HEK293 (cell line): Measurements from ENCODE around the gene PSEN2.

Experiments
- CTCF ChIA-PET: fragments of 350-600 bp; formaldehyde crosslinking; extraction: SDS; loops from one replicate; lab custom pipeline; 2021; ENCODE audit warnings: antibody characterized with exemption; lab: Yijun Ruan, JAX
- POLR2A ChIA-PET: fragments of 300-600 bp; formaldehyde crosslinking; extraction: SDS; loops from one replicate; lab custom pipeline; 2020; ENCODE audit warnings: antibody characterized with exemption, inconsistent platforms; lab: Yijun Ruan, JAX
- H3K27ac ChIP-seq: fragments of 200-500 bp; sonication (Bioruptor generic); 2 replicates; pipeline ENCODE4 v1.5.1; 2014; ENCODE audit warnings: low read depth, low read length, control low read depth, inconsistent platforms; ENCODE audit errors: extremely low read depth
- H3K36me3 ChIP-seq, 2 experiments: fragments of 200-500 bp in 1 of 2; sonication (Bioruptor generic) in 1 of 2; 1 replicate in 1 of 2; 2 replicates in 1 of 2; pipeline ENCODE4 v1.5.1; 2014 to 2017; ENCODE audit warnings: inconsistent platforms in 2 of 2, low read length in 2 of 2; ENCODE audit not compliant: control insufficient read depth in 2 of 2, insufficient read depth in 1 of 2
- H3K4me1 ChIP-seq: fragments of 200-500 bp; sonication (Bioruptor generic); 2 replicates; pipeline ENCODE4 v1.5.1; 2014; ENCODE audit warnings: mild to moderate bottlenecking, low read length, inconsistent platforms; ENCODE audit not compliant: control insufficient read depth, insufficient read depth
- H3K4me3 ChIP-seq: 2 replicates; pipeline ENCODE4 v1.5.1; 2011; ENCODE audit warnings: low read depth, mild to moderate bottlenecking, control low read depth, low read length, moderate library complexity
- H3K9me3 ChIP-seq: fragments of 200-500 bp; sonication (Bioruptor generic); 2 replicates; pipeline ENCODE4 v1.5.1; 2014; ENCODE audit warnings: low read depth, low read length, inconsistent platforms; ENCODE audit not compliant: control insufficient read depth, insufficient read depth
- GLI4 ChIP-seq: fragments of 450-650 bp; formaldehyde crosslinking; IDR thresholded peaks from 2 replicates; pipeline ENCODE4 v1.5.1; 2016; ENCODE audit warnings: missing biosample characterization, missing genetic modification characterization
- HOXC10 ChIP-seq: sonication (generic); formaldehyde crosslinking; IDR thresholded peaks from 2 replicates; pipeline ENCODE4 v1.8.1; 2023; ENCODE audit warnings: mild to moderate bottlenecking, missing genetic modification reagents
- MEIS1 ChIP-seq: sonication (generic); formaldehyde crosslinking; IDR thresholded peaks from 2 replicates; pipeline ENCODE4 v1.8.1; 2022; ENCODE audit warnings: missing genetic modification reagents, mild to moderate bottlenecking, borderline replicate concordance
- SP2 ChIP-seq: fragments of 450-650 bp; formaldehyde crosslinking; IDR thresholded peaks from 2 replicates; pipeline ENCODE4 v1.5.1; 2016; ENCODE audit warnings: missing biosample characterization, missing genetic modification characterization
- SP7 ChIP-seq: fragments of 450-650 bp; formaldehyde crosslinking; IDR thresholded peaks from 2 replicates; pipeline ENCODE4 v1.5.1; 2016; ENCODE audit warnings: missing biosample characterization, missing genetic modification characterization
- TRIM28 ChIP-seq: IDR thresholded peaks from 2 replicates; pipeline ENCODE4 v1.6.1; 2011; ENCODE audit warnings: low read length, control low read depth, borderline replicate concordance
- ZNF175 ChIP-seq: fragments of 450-650 bp; formaldehyde crosslinking; IDR thresholded peaks from 2 replicates; pipeline ENCODE4 v1.5.1; 2016; ENCODE audit warnings: missing biosample characterization, missing genetic modification characterization
- ZNF221 ChIP-seq: fragments of 450-650 bp; formaldehyde crosslinking; IDR thresholded peaks from 2 replicates; pipeline ENCODE4 v1.5.1; 2017; ENCODE audit warnings: missing biosample characterization, missing genetic modification characterization, borderline replicate concordance
- ZNF335 ChIP-seq: fragments of 450-650 bp; formaldehyde crosslinking; conservative IDR thresholded peaks from 2 replicates; pipeline ENCODE4 v1.5.1; 2016; ENCODE audit warnings: missing biosample characterization, missing genetic modification characterization
- ZNF416 ChIP-seq: fragments of 450-650 bp; formaldehyde crosslinking; IDR thresholded peaks from 2 replicates; pipeline ENCODE4 v1.5.1; 2016; ENCODE audit warnings: missing biosample characterization, missing genetic modification characterization
- ZNF514 ChIP-seq: fragments of 450-650 bp; formaldehyde crosslinking; IDR thresholded peaks from 2 replicates; pipeline ENCODE4 v1.5.1; 2016; ENCODE audit warnings: missing biosample characterization, missing genetic modification characterization
- ZNF610 ChIP-seq: fragments of 450-650 bp; formaldehyde crosslinking; IDR thresholded peaks from 2 replicates; pipeline ENCODE4 v1.5.1; 2016; ENCODE audit warnings: missing biosample characterization, missing genetic modification characterization, borderline replicate concordance
- ZNF626 ChIP-seq: fragments of 450-650 bp; sonication (Bioruptor Pico); formaldehyde crosslinking; IDR thresholded peaks from 2 replicates; pipeline ENCODE4 v1.5.1; 2018; ENCODE audit warnings: missing biosample characterization, missing genetic modification characterization, inconsistent platforms
- ZNF747 ChIP-seq: fragments of 450-650 bp; formaldehyde crosslinking; IDR thresholded peaks from 2 replicates; pipeline ENCODE4 v1.5.1; 2016; ENCODE audit warnings: missing biosample characterization, missing genetic modification characterization
- ZNF76 ChIP-seq: fragments of 450-650 bp; formaldehyde crosslinking; IDR thresholded peaks from 2 replicates; pipeline ENCODE4; 2016; ENCODE audit warnings: low read depth, missing biosample characterization, missing genetic modification characterization, borderline replicate concordance
- ZNF777 ChIP-seq: fragments of 450-650 bp; formaldehyde crosslinking; IDR thresholded peaks from 2 replicates; pipeline ENCODE4 v1.5.1; 2017; ENCODE audit warnings: missing biosample characterization, missing genetic modification characterization, borderline replicate concordance
- ZNF837 ChIP-seq: fragments of 450-650 bp; formaldehyde crosslinking; IDR thresholded peaks from 2 replicates; pipeline ENCODE4 v1.5.1; 2016; ENCODE audit warnings: missing biosample characterization, missing genetic modification characterization
- TF ChIP-seq, protein P1 (sequence below): fragments of 450-650 bp; formaldehyde crosslinking; IDR thresholded peaks from 2 replicates; pipeline ENCODE4 v1.5.0; 2017; ENCODE audit warnings: missing biosample characterization, missing genetic modification characterization, borderline replicate concordance
- TF ChIP-seq, protein P2 (sequence below): fragments of 450-650 bp; formaldehyde crosslinking; optimal IDR thresholded peaks from 2 replicates; pipeline ENCODE3; 2016; ENCODE audit warnings: missing biosample characterization, mild to moderate bottlenecking, missing genetic modification characterization
- TF ChIP-seq, protein P3 (sequence below): IDR thresholded peaks from 2 replicates; pipeline ENCODE4 v1.6.1; 2011; ENCODE audit warnings: mild to moderate bottlenecking, low read depth, low read length, borderline replicate concordance
- TF ChIP-seq, protein P4 (sequence below): fragments of 450-650 bp; formaldehyde crosslinking; IDR thresholded peaks from 2 replicates; pipeline ENCODE4 v1.5.1; 2016; ENCODE audit warnings: missing biosample characterization, missing genetic modification characterization

Gene PSEN2

DNA sequence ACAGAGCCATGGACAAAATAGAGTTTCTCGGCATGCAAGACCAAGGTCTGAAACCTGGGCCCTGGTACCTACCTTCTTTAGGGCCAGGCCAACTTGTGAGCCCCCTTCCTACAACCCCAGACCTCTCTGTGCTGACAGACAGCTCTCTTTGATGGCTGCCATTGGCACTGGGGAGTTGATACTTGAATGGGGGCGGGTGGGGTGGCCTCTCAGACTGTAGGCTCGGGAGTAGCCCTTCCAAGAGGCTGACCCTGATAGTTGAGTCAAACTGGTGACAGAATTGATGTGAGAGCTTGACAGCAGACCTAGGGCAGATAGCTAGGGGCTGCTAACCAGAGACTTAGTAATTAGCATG, 44.7 kb upstream of the PSEN2 start (continued):
- TF ChIP-seq, protein P1, sequence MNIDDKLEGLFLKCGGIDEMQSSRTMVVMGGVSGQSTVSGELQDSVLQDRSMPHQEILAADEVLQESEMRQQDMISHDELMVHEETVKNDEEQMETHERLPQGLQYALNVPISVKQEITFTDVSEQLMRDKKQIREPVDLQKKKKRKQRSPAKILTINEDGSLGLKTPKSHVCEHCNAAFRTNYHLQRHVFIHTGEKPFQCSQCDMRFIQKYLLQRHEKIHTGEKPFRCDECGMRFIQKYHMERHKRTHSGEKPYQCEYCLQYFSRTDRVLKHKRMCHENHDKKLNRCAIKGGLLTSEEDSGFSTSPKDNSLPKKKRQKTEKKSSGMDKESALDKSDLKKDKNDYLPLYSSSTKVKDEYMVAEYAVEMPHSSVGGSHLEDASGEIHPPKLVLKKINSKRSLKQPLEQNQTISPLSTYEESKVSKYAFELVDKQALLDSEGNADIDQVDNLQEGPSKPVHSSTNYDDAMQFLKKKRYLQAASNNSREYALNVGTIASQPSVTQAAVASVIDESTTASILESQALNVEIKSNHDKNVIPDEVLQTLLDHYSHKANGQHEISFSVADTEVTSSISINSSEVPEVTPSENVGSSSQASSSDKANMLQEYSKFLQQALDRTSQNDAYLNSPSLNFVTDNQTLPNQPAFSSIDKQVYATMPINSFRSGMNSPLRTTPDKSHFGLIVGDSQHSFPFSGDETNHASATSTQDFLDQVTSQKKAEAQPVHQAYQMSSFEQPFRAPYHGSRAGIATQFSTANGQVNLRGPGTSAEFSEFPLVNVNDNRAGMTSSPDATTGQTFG (tag by site-specific recombination), result no peak
- TF ChIP-seq ZNF610 (tag by site-specific recombination) (no peak), ZNF747 (tag by site-specific recombination) (no peak), TRIM28 (no peak), ZNF837 (no peak), GLI4 (tag by site-specific recombination) (no peak)

DNA sequence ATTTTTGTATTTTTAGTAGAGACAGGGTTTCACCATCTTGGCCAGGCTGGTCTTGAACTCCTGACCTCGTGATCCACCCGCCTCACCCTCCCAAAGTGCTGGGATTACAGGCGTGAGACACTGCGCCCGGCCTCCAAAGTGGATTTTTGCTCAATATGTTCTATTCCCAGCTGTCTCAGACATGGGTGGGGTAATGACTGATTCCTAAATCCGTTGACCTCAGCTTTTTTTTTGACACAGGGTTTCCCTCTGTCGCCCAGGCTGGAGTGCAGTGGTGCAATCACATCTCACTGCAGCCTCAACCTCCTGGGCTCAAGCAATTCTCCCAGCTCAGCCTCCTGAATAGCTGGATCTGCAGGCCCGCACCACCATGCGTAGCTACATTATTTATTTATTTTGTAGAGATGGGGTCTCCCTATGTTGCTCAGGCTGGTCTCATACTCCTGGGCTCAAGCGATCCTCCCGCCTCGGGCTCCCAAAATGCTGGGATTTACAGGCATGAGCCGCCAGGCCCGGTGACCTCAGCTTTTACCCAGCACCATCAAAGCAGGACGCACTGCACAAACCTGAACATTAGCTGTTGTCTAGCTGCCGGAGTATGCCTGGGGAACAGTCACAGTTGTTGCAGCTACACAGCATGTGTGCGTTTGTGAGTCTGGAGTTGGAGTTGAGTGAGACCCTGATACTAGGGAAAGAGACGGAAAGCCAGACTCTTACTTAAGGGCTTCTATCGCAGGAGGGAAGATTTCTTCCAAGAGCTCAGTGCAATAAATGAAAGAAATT, 43.7 kb upstream of the PSEN2 start:
- POLR2A ChIA-PET, result no interaction called here
- Histone ChIP-seq H3K4me1 (no peaks in the 10 kb centered on the region), H3K27ac (no peak overlapping the region), H3K9me3 (no peaks in the 10 kb centered on the region), H3K4me3 (no peak overlapping the region), H3K36me3 (no peaks in the 10 kb centered on the region)
- TF ChIP-seq, protein P2, sequence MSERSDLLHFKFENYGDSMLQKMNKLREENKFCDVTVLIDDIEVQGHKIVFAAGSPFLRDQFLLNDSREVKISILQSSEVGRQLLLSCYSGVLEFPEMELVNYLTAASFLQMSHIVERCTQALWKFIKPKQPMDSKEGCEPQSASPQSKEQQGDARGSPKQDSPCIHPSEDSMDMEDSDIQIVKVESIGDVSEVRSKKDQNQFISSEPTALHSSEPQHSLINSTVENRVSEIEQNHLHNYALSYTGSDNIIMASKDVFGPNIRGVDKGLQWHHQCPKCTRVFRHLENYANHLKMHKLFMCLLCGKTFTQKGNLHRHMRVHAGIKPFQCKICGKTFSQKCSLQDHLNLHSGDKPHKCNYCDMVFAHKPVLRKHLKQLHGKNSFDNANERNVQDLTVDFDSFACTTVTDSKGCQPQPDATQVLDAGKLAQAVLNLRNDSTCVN (tag by site-specific recombination), result no peak
- TF ChIP-seq SP2 (tag by site-specific recombination) (no peak), MEIS1 (CRISPR knock-in tag) (no peak), HOXC10 (CRISPR knock-in tag) (no peak), ZNF777 (tag by site-specific recombination) (no peak), ZNF221 (tag by site-specific recombination) (no peak), ZNF335 (tag by site-specific recombination) (no peak), ZNF76 (tag by site-specific recombination) (no peak), ZNF175 (tag by site-specific recombination) (no peak), ZNF514 (tag by site-specific recombination) (no peak), SP7 (no peak), ZNF416 (tag by site-specific recombination) (no peak), ZNF837 (no peak), ZNF626 (tag by site-specific recombination) (no peak)
- TF ChIP-seq, protein P3, sequence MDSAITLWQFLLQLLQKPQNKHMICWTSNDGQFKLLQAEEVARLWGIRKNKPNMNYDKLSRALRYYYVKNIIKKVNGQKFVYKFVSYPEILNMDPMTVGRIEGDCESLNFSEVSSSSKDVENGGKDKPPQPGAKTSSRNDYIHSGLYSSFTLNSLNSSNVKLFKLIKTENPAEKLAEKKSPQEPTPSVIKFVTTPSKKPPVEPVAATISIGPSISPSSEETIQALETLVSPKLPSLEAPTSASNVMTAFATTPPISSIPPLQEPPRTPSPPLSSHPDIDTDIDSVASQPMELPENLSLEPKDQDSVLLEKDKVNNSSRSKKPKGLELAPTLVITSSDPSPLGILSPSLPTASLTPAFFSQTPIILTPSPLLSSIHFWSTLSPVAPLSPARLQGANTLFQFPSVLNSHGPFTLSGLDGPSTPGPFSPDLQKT, result no peak
- TF ChIP-seq, protein P4, sequence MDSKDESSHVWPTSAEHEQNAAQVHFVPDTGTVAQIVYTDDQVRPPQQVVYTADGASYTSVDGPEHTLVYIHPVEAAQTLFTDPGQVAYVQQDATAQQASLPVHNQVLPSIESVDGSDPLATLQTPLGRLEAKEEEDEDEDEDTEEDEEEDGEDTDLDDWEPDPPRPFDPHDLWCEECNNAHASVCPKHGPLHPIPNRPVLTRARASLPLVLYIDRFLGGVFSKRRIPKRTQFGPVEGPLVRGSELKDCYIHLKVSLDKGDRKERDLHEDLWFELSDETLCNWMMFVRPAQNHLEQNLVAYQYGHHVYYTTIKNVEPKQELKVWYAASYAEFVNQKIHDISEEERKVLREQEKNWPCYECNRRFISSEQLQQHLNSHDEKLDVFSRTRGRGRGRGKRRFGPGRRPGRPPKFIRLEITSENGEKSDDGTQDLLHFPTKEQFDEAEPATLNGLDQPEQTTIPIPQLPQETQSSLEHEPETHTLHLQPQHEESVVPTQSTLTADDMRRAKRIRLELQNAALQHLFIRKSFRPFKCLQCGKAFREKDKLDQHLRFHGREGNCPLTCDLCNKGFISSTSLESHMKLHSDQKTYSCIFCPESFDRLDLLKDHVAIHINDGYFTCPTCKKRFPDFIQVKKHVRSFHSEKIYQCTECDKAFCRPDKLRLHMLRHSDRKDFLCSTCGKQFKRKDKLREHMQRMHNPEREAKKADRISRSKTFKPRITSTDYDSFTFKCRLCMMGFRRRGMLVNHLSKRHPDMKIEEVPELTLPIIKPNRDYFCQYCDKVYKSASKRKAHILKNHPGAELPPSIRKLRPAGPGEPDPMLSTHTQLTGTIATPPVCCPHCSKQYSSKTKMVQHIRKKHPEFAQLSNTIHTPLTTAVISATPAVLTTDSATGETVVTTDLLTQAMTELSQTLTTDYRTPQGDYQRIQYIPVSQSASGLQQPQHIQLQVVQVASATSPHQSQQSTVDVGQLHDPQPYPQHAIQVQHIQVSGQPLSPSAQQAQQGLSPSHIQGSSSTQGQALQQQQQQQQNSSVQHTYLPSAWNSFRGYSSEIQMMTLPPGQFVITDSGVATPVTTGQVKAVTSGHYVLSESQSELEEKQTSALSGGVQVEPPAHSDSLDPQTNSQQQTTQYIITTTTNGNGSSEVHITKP (tag by site-specific recombination), result no peak
- CTCF ChIA-PET, result interaction anchor here (0.6 to 8.1 kb wide), 12 partner anchors 66 to 402 kb away, joined by 3 to 155 read pairs (median 4); partner anchors contain the start of gene ITPKB
